Duodenal mucosa (tissue), 2 donors: ENCODE data around the gene XIRP2.

ENCODE experiments used
- H3K27ac ChIP-seq: one replicate; pipeline ENCODE4 v1.7.0; 2013; ENCODE audit warnings: low read depth, low read length
- H3K27me3 ChIP-seq, 2 donors: one replicate each; pipeline ENCODE4 v1.7.0; 2013; ENCODE audit warnings: low read length in 2 of 2, control low read depth in 1 of 2; ENCODE audit not compliant: insufficient read depth in 2 of 2, control insufficient read depth in 1 of 2
- H3K36me3 ChIP-seq, 2 donors: one replicate each; pipeline ENCODE4 v1.7.0; 2013; ENCODE audit warnings: low read length in 2 of 2, control low read depth in 1 of 2; ENCODE audit not compliant: insufficient read depth in 2 of 2, control insufficient read depth in 1 of 2
- H3K4me1 ChIP-seq, 2 donors: one replicate each; pipeline ENCODE4 v1.7.0; 2013; ENCODE audit warnings: low read length in 2 of 2, control low read depth in 1 of 2; ENCODE audit not compliant: insufficient read depth in 2 of 2, control insufficient read depth in 1 of 2
- H3K4me3 ChIP-seq, 2 donors: one replicate each; pipeline ENCODE4 v1.7.0; 2013; ENCODE audit warnings: low read length in 2 of 2, low read depth in 1 of 2
- H3K9ac ChIP-seq, 2 donors: one replicate each; pipeline ENCODE4 v1.7.0; 2013; ENCODE audit warnings: low read length in 2 of 2, low read depth in 1 of 2
- H3K9me3 ChIP-seq, 2 donors: one replicate each; pipeline ENCODE4 v1.7.0; 2013; ENCODE audit warnings: low read length in 2 of 2, control low read depth in 1 of 2; ENCODE audit not compliant: control insufficient read depth in 1 of 2

The XIRP2 gene

GRCh38 chr2:167127135-167127534, 238.9 kb downstream of the XIRP2 start:
- H3K4me3 ChIP-seq, result no peak overlapping the region
- no peaks in the 10 kb centered on the region for H3K36me3 ChIP-seq
- no peak overlapping the region for H3K27ac ChIP-seq
- H3K27me3 ChIP-seq, result no peaks in the 10 kb centered on the region
- no peaks in the 10 kb centered on the region for H3K4me1 ChIP-seq
- H3K9me3 ChIP-seq, result no peaks in the 10 kb centered on the region
- no peak overlapping the region for H3K9ac ChIP-seq

- Histone ChIP-seq H3K36me3 (no peaks in the 10 kb centered on the region), H3K27ac (no peak overlapping the region), H3K4me1 (no peaks in the 10 kb centered on the region)
These were observed 239.8 kb downstream of the XIRP2 start for GRCh38 chr2:167128130-167128529.

GRCh38 chr2:167132066-167132465, 243.8 kb downstream of the XIRP2 start:
- Histone ChIP-seq H3K9me3 (no peaks in the 10 kb centered on the region), H3K4me3 (no peak overlapping the region), H3K36me3 (no peaks in the 10 kb centered on the region), H3K4me1 (no peaks in the 10 kb centered on the region), H3K27ac (no peak overlapping the region), H3K9ac (no peak overlapping the region), H3K27me3 (no peaks in the 10 kb centered on the region)

More at GRCh38 chr2:167128130-167128529, 239.8 kb downstream of the XIRP2 start:
- Histone ChIP-seq H3K4me3 (no peak overlapping the region), H3K27me3 (no peaks in the 10 kb centered on the region), H3K9ac (no peak overlapping the region), H3K9me3 (no peaks in the 10 kb centered on the region)

GRCh38 chr2:167132906-167133555, 244.8 kb downstream of the XIRP2 start:
- Histone ChIP-seq H3K4me1 (no peaks in the 10 kb centered on the region), H3K4me3 (no peak overlapping the region), H3K27ac (no peak overlapping the region), H3K9ac (no peak overlapping the region), H3K36me3 (no peaks in the 10 kb centered on the region), H3K9me3 (no peaks in the 10 kb centered on the region), H3K27me3 (no peaks in the 10 kb centered on the region)

GRCh38 chr2:167133614-167134013, 245.3 kb downstream of the XIRP2 start:
- Histone ChIP-seq H3K27me3 (no peaks in the 10 kb centered on the region), H3K4me3 (no peak overlapping the region), H3K9ac (no peak overlapping the region), H3K9me3 (no peaks in the 10 kb centered on the region), H3K36me3 (no peaks in the 10 kb centered on the region), H3K4me1 (no peaks in the 10 kb centered on the region), H3K27ac (no peak overlapping the region)

- no peak overlapping the region for H3K4me3 ChIP-seq
- no peaks in the 10 kb centered on the region for H3K27me3 ChIP-seq
- H3K27ac ChIP-seq, result no peak overlapping the region
- no peaks in the 10 kb centered on the region for H3K9me3 ChIP-seq
- H3K9ac ChIP-seq, result no peak overlapping the region
- H3K4me1 ChIP-seq, result no peaks in the 10 kb centered on the region
- H3K36me3 ChIP-seq, result no peaks in the 10 kb centered on the region
These were observed 246.2 kb downstream of the XIRP2 start for GRCh38 chr2:167134381-167135072.

GRCh38 chr2:167135706-167136105, 247.4 kb downstream of the XIRP2 start:
- Histone ChIP-seq H3K27ac (no peak overlapping the region), H3K36me3 (no peaks in the 10 kb centered on the region), H3K27me3 (no peaks in the 10 kb centered on the region), H3K9me3 (no peaks in the 10 kb centered on the region), H3K9ac (no peak overlapping the region), H3K4me1 (no peaks in the 10 kb centered on the region), H3K4me3 (no peak overlapping the region)

- no peak overlapping the region for H3K4me3 ChIP-seq
- H3K27me3 ChIP-seq, result no peaks in the 10 kb centered on the region
These were observed 248.8 kb downstream of the XIRP2 start for GRCh38 chr2:167136879-167137596.

GRCh38 chr2:167140330-167140729, 252.1 kb downstream of the XIRP2 start:
- H3K4me3 ChIP-seq, result no peak overlapping the region
- no peaks in the 10 kb centered on the region for H3K9me3 ChIP-seq
- no peaks in the 10 kb centered on the region for H3K36me3 ChIP-seq
- H3K27ac ChIP-seq, result no peak overlapping the region
- H3K27me3 ChIP-seq, result no peaks in the 10 kb centered on the region
- H3K4me1 ChIP-seq, result no peaks in the 10 kb centered on the region
- H3K9ac ChIP-seq, result no peak overlapping the region

More at GRCh38 chr2:167136879-167137596, 248.8 kb downstream of the XIRP2 start:
- Histone ChIP-seq H3K9me3 (no peaks in the 10 kb centered on the region), H3K4me1 (no peaks in the 10 kb centered on the region), H3K27ac (no peak overlapping the region), H3K36me3 (no peaks in the 10 kb centered on the region), H3K9ac (no peak overlapping the region)

GRCh38 chr2:167140767-167141166, 252.5 kb downstream of the XIRP2 start:
- no peaks in the 10 kb centered on the region for H3K27me3 ChIP-seq
- H3K9me3 ChIP-seq, result no peaks in the 10 kb centered on the region
- no peaks in the 10 kb centered on the region for H3K36me3 ChIP-seq
- no peak overlapping the region for H3K27ac ChIP-seq
- H3K9ac ChIP-seq, result no peak overlapping the region
- H3K4me1 ChIP-seq, result no peaks in the 10 kb centered on the region
- no peak overlapping the region for H3K4me3 ChIP-seq
